HG03442 (cell line): ENCODE measurements around the gene CCL13.

ENCODE experiments used
- ATAC-seq: cut with Tn5 transposase; IDR thresholded peaks from one replicate; pipeline ENCODE4 v1.9.1; 2021; ENCODE audit warnings: mild to moderate bottlenecking, moderate library complexity; ENCODE audit not compliant: unreplicated experiment

The CCL13 gene

GRCh38 chr17:34383216-34383615 lies 26.9 kb downstream of the CCL13 start:
- ATAC-seq: no peak

GRCh38 chr17:34384271-34384670 lies 28.0 kb downstream of the CCL13 start:
- no peak for ATAC-seq

GRCh38 chr17:34384822-34385605 lies 28.7 kb downstream of the CCL13 start:
- no peak for ATAC-seq

- ATAC-seq: no peak
These were observed 30.0 kb downstream of the CCL13 start for GRCh38 chr17:34386343-34386696.

- ATAC-seq: no peak
These were observed 30.6 kb downstream of the CCL13 start for GRCh38 chr17:34386697-34387550.

- ATAC-seq: no peak
These were observed 31.3 kb downstream of the CCL13 start for GRCh38 chr17:34387566-34387965.

- ATAC-seq: no peak
These were observed 33.0 kb downstream of the CCL13 start for GRCh38 chr17:34389126-34389750.

GRCh38 chr17:34390649-34391048 lies 34.4 kb downstream of the CCL13 start:
- no peak for ATAC-seq

- no peak for ATAC-seq
These were observed 35.0 kb downstream of the CCL13 start for GRCh38 chr17:34391241-34391640.

GRCh38 chr17:34393401-34393800 lies 37.1 kb downstream of the CCL13 start:
- no peak for ATAC-seq

- ATAC-seq: no peak
These were observed 41.0 kb downstream of the CCL13 start for GRCh38 chr17:34397265-34397664.

- no peak for ATAC-seq
These were observed 42.7 kb downstream of the CCL13 start for GRCh38 chr17:34398990-34399389.

GRCh38 chr17:34399725-34400124 lies 43.4 kb downstream of the CCL13 start:
- ATAC-seq: no peak

GRCh38 chr17:34400301-34400931 lies 44.1 kb downstream of the CCL13 start:
- ATAC-seq: no peak

- no peak for ATAC-seq
These were observed 44.9 kb downstream of the CCL13 start for GRCh38 chr17:34401165-34401564.

GRCh38 chr17:34403006-34403405 lies 46.7 kb downstream of the CCL13 start:
- ATAC-seq: no peak

- ATAC-seq: no peak
These were observed 49.9 kb downstream of the CCL13 start for GRCh38 chr17:34406226-34406625.
